HG03354 (cell line): ENCODE results near the gene RNF5.
"Not testable (repeated sequence)": the region's sequence is repeated elsewhere in the genome, so short reads cannot be mapped to it uniquely, and the experiment has no call there.

ENCODE experiments used
- ATAC-seq: cut with Tn5 transposase; IDR thresholded peaks from one replicate; pipeline ENCODE4 v1.9.1; 2021; ENCODE audit warnings: mild to moderate bottlenecking; ENCODE audit not compliant: unreplicated experiment, poor library complexity, severe bottlenecking

Gene RNF5

GRCh38 chr6:32187725-32188380, 9.6 kb downstream of the RNF5 start:
- ATAC-seq: not testable (repeated sequence)

GRCh38 chr6:32188381-32189068, 10.3 kb downstream of the RNF5 start:
- ATAC-seq: no peak

GRCh38 chr6:32189069-32189741, 11.0 kb downstream of the RNF5 start:
- ATAC-seq: no peak

- ATAC-seq: no peak
Measured at GRCh38 chr6:32189742-32190053, 11.5 kb downstream of the RNF5 start.

- ATAC-seq: peak; percentile 62
Measured at GRCh38 chr6:32190054-32190851, 12.0 kb downstream of the RNF5 start, which contains the start of gene PBX2. Gene PBX2 (minus strand): TSS chr6:32190202. CDS start chr6:32189915, 287 bp downstream.

- ATAC-seq: no peak
Measured at GRCh38 chr6:32190911-32191677, 12.9 kb downstream of the RNF5 start.

- ATAC-seq: no peak
Measured at GRCh38 chr6:32191696-32192607, 13.7 kb downstream of the RNF5 start.

GRCh38 chr6:32192608-32193039, 14.4 kb downstream of the RNF5 start, which contains the start of gene GPSM3:
Gene GPSM3 (minus strand): TSS chr6:32192643. CDS start chr6:32192513, 130 bp downstream.
- no peak for ATAC-seq

- not testable (repeated sequence) for ATAC-seq
Measured at GRCh38 chr6:32193096-32193495, 14.9 kb downstream of the RNF5 start.

GRCh38 chr6:32194388-32194787, 16.2 kb downstream of the RNF5 start:
- ATAC-seq: no peak

GRCh38 chr6:32194825-32195651, 16.8 kb downstream of the RNF5 start:
- no peak for ATAC-seq

GRCh38 chr6:32195652-32195901, 17.4 kb downstream of the RNF5 start:
- ATAC-seq: peak; percentile 79

- ATAC-seq: peak; percentile 76
Measured at GRCh38 chr6:32195902-32196681, 17.9 kb downstream of the RNF5 start.

- no peak for ATAC-seq
Measured at GRCh38 chr6:32196682-32197616, 18.7 kb downstream of the RNF5 start.

GRCh38 chr6:32198345-32198696, 20.1 kb downstream of the RNF5 start:
- ATAC-seq: no peak

- ATAC-seq: no peak
Measured at GRCh38 chr6:32198866-32199265, 20.7 kb downstream of the RNF5 start.
